IMR-90 (cell line): ENCODE measurements around the gene ST8SIA6. TPM values are rescaled to one million over a fixed set of nuclear protein-coding genes. Genes with fewer than 3 reads are reported as not detected.

Source experiments
- ATAC-seq: fragments of 200-7000 bp; cut with Tn5 transposase; 2 replicates; pipeline ENCODE4 v1.9.1; 2020; ENCODE audit warnings: low read depth, mild to moderate bottlenecking, moderate library complexity
- BruUV-seq: library from RNA; stranded (reverse); fragments of 400-500 nt; replicated peaks from 2 replicates; lab custom pipeline; 2021; lab: Mats Ljungman, UMichigan
- CTCF ChIA-PET: fragments of 300-600 bp; formaldehyde crosslinking; extraction: SDS; loops from one replicate; lab custom pipeline; 2021; ENCODE audit warnings: antibody characterized with exemption; lab: Yijun Ruan, JAX
- POLR2A ChIA-PET: fragments of 300-600 bp; sonication (Branson Sonifier 250); formaldehyde crosslinking; loops from one replicate; lab custom pipeline; 2022; ENCODE audit warnings: antibody characterized with exemption; ENCODE audit not compliant: unreplicated experiment; lab: Charles Lee
- DNase-seq: peaks from one replicate; pipeline ENCODE4 v3.0.0; 2013
- H2AFZ ChIP-seq: replicated peaks from 2 replicates; pipeline ENCODE3; 2013; ENCODE audit warnings: low read length, mild to moderate bottlenecking; ENCODE audit not compliant: poor library complexity
- H2AK5ac ChIP-seq: 2 replicates; pipeline ENCODE4 v1.6.1; 2013; ENCODE audit warnings: low read depth, low read length, inconsistent platforms
- H2AK9ac ChIP-seq: replicated peaks from 2 replicates; pipeline ENCODE3; 2013; ENCODE audit warnings: mild to moderate bottlenecking, low read depth, low read length, moderate library complexity; ENCODE audit not compliant: poor library complexity
- H2BK120ac ChIP-seq: 2 replicates; pipeline ENCODE4 v1.6.1; 2013; ENCODE audit warnings: low read depth, low read length, inconsistent platforms
- H2BK15ac ChIP-seq: 3 replicates; pipeline ENCODE4 v1.6.1; 2013; ENCODE audit warnings: low read depth, low read length, inconsistent platforms
- H2BK20ac ChIP-seq: 2 replicates; pipeline ENCODE4 v1.6.1; 2013; ENCODE audit warnings: low read depth, mild to moderate bottlenecking, inconsistent platforms, low read length, moderate library complexity
- H2BK5ac ChIP-seq: 2 replicates; pipeline ENCODE4 v1.6.1; 2013; ENCODE audit warnings: mild to moderate bottlenecking, low read depth, low read length, inconsistent platforms; ENCODE audit not compliant: poor library complexity, severe bottlenecking
- H3K14ac ChIP-seq: replicated peaks from 2 replicates; pipeline ENCODE4 v1.6.1; 2013; ENCODE audit warnings: low read depth, low read length, inconsistent platforms
- H3K18ac ChIP-seq: 2 replicates; pipeline ENCODE4 v1.6.1; 2013; ENCODE audit warnings: low read depth, low read length, control low read depth
- H3K23ac ChIP-seq: 2 replicates; pipeline ENCODE4 v1.6.1; 2013; ENCODE audit warnings: low read depth, low read length, inconsistent platforms
- H3K27ac ChIP-seq: 2 replicates; pipeline ENCODE4 v1.5.1; 2013; ENCODE audit warnings: mild to moderate bottlenecking, control low read depth, low read length; ENCODE audit not compliant: insufficient read depth
- H3K27me3 ChIP-seq: 2 replicates; pipeline ENCODE4 v1.6.1; 2013; ENCODE audit warnings: low read length; ENCODE audit not compliant: control insufficient read depth, insufficient read depth
- H3K36me3 ChIP-seq: 2 replicates; pipeline ENCODE4 v1.6.1; 2013; ENCODE audit warnings: low read length, mixed read lengths; ENCODE audit not compliant: control insufficient read depth, insufficient read depth
- H3K4ac ChIP-seq: 2 replicates; pipeline ENCODE4 v1.6.1; 2013; ENCODE audit warnings: low read depth, low read length, inconsistent platforms
- H3K4me1 ChIP-seq: 2 replicates; pipeline ENCODE4 v1.6.1; 2013; ENCODE audit warnings: low read length, mixed read lengths; ENCODE audit not compliant: control insufficient read depth, insufficient read depth
- H3K4me2 ChIP-seq: 2 replicates; pipeline ENCODE4 v1.6.1; 2013; ENCODE audit warnings: low read depth, mild to moderate bottlenecking, control low read depth, low read length, moderate library complexity
- H3K4me3 ChIP-seq: 2 replicates; pipeline ENCODE4 v1.5.1; 2013; ENCODE audit warnings: low read depth, mild to moderate bottlenecking, control low read depth, low read length, moderate library complexity; ENCODE audit not compliant: insufficient read depth
- H3K56ac ChIP-seq: 2 replicates; pipeline ENCODE4 v1.6.1; 2013; ENCODE audit warnings: low read length, inconsistent platforms; ENCODE audit not compliant: insufficient read depth; ENCODE audit errors: extremely low read depth
- H3K79me1 ChIP-seq, 2 experiments: 2 replicates each; pipeline ENCODE4 v1.6.1; 2013; ENCODE audit warnings: low read length in 2 of 2, inconsistent platforms in 1 of 2, low read depth in 1 of 2
- H3K9ac ChIP-seq: 2 replicates; pipeline ENCODE4 v1.6.1; 2013; ENCODE audit warnings: low read depth, low read length, control low read depth
- H3K9me1 ChIP-seq: 2 replicates; pipeline ENCODE4 v1.6.1; 2013; ENCODE audit warnings: low read length, inconsistent platforms; ENCODE audit not compliant: insufficient read depth
- H3K9me3 ChIP-seq: 2 replicates; pipeline ENCODE4 v1.6.1; 2013; ENCODE audit warnings: low read length; ENCODE audit not compliant: control insufficient read depth, insufficient read depth
- H4K20me1 ChIP-seq: 2 replicates; pipeline ENCODE4 v1.6.1; 2013; ENCODE audit warnings: low read length, inconsistent platforms; ENCODE audit not compliant: insufficient read depth
- H4K5ac ChIP-seq: 2 replicates; pipeline ENCODE4 v1.6.1; 2013; ENCODE audit warnings: mild to moderate bottlenecking, low read depth, low read length, control low read depth
- H4K8ac ChIP-seq, 2 experiments: 2 replicates each; pipeline ENCODE4 v1.6.1; 2013; ENCODE audit warnings: low read depth in 2 of 2, low read length in 2 of 2, control low read depth in 1 of 2, inconsistent platforms in 1 of 2
- H4K91ac ChIP-seq: 2 replicates; pipeline ENCODE4 v1.6.1; 2013; ENCODE audit warnings: low read depth, low read length, inconsistent platforms; ENCODE audit not compliant: insufficient read depth
- ELK1 ChIP-seq: fragments of 150-350 bp; IDR thresholded peaks from 2 replicates; pipeline ENCODE4 v1.6.1; 2016; ENCODE audit warnings: low read depth, mild to moderate bottlenecking, low read length, moderate library complexity, borderline replicate concordance
- MAFK ChIP-seq: IDR thresholded peaks from 2 replicates; pipeline ENCODE4 v1.6.1; 2012; ENCODE audit warnings: low read depth, low read length, improper control_type of control experiment
- RAD21 ChIP-seq: IDR thresholded peaks from 2 replicates; pipeline ENCODE4 v1.6.1; 2012; ENCODE audit warnings: low read length, improper control_type of control experiment
- RCOR1 ChIP-seq: IDR thresholded peaks from 2 replicates; pipeline ENCODE4 v1.6.1; 2012; ENCODE audit warnings: mild to moderate bottlenecking, low read length, improper control_type of control experiment; ENCODE audit not compliant: insufficient replicate concordance
- WGBS, 2 experiments: methylation state at CpG; one replicate each; pipeline versions ENCODE4 v1.1.5 to v1.1.7; 2013; ENCODE audit warnings: missing lambda C conversion rate in 2 of 2; ENCODE audit not compliant: insufficient read length in 1 of 2; ENCODE audit errors: extremely low coverage in 2 of 2; 5-methylcytosine and 5-hydroxymethylcytosine counted together
- dilution Hi-C: fragments of 300-500 bp; cut with HindIII; formaldehyde crosslinking; loops from one replicate; pipeline ENCODE4 v1.14.3; 2018; ENCODE audit warnings: low sequenced_read_pairs; ENCODE audit not compliant: unreplicated experiment
- in situ Hi-C: fragments of 300-500 bp; cut with MboI; formaldehyde crosslinking; loops from 3 replicates; pipeline ENCODE4 v1.14.3; 2019; ENCODE audit warnings: low sequenced_read_pairs, inconsistent platforms, mixed read lengths
- intact Hi-C: fragments of 100-400 bp; cut with micrococcal nuclease; formaldehyde crosslinking; loops from 2 replicates; pipeline ENCODE4 v1.10.0; 2022
- polyA plus RNA-seq, 3 experiments: library from polyadenylated mRNA; depleted of rRNA; stranded (reverse); fragments of >200 nt; gene quantifications; 2 replicates each; pipeline ENCODE4 v1.2.3, GENCODE V29; 2012; ENCODE audit warnings: low replicate concordance in 1 of 3
- total RNA-seq: library from RNA; depleted of rRNA; stranded (reverse); fragments of >200 nt; gene quantifications from 2 replicates; pipeline ENCODE4 v1.2.3, GENCODE V29; 2012

ST8SIA6 gene
- total and polyA plus RNA-seq, 2 of the 4 experiments (the other 2 are of a cell fraction), result 0.10 to 0.18 TPM

GRCh38 chr10:17357781-17358180 is 96.6 kb downstream of the ST8SIA6 start:
- no peaks in the 10 kb centered on the region for H3K36me3 ChIP-seq
- no peak overlapping the region for H3K9ac ChIP-seq
- H3K27ac ChIP-seq, result no peak overlapping the region
- H2BK20ac ChIP-seq, result no peak overlapping the region
- H3K18ac ChIP-seq, result no peak overlapping the region
- H2AFZ ChIP-seq, result no peak overlapping the region
- ChIA-PET CTCF (no interaction called here), POLR2A (no interaction called here)
- peaks cover 8% of the 10 kb centered on the region for H3K27me3 ChIP-seq
- no peak overlapping the region for H2BK15ac ChIP-seq
- no peaks in the 10 kb centered on the region for H3K9me3 ChIP-seq
- BruUV-seq, result no TSS peak
- H3K4ac ChIP-seq, result no peak overlapping the region
- no CpG with 5 or more reads among the region's 2 CpGs for whole genome bisulfite sequencing, 2 experiments
- no peak overlapping the region for H3K56ac ChIP-seq
- H2BK5ac ChIP-seq, result no peak overlapping the region
- no peak overlapping the region for H4K8ac ChIP-seq
- no peak overlapping the region for H2AK5ac ChIP-seq
- in situ Hi-C loops, result no loop called here
- H4K20me1 ChIP-seq, result no peaks in the 10 kb centered on the region
- dilution Hi-C loops, result no loop called here
- H3K4me3 ChIP-seq, result no peak overlapping the region
- intact Hi-C loops, result no loop called here
- no peak overlapping the region for H4K91ac ChIP-seq
- no peak overlapping the region for H3K23ac ChIP-seq
- TF ChIP-seq RAD21, result no peak
- no peak for TF ChIP-seq ELK1
- no peak for TF ChIP-seq MAFK
- TF ChIP-seq RCOR1, result no peak
- H2BK120ac ChIP-seq, result no peak overlapping the region
- DNase-seq (no peak), ATAC-seq (no peak)
- H2AK9ac ChIP-seq, result no peak overlapping the region
- no peak overlapping the region for H3K14ac ChIP-seq
- H3K4me1 ChIP-seq, result no peaks in the 10 kb centered on the region
- no peaks in the 10 kb centered on the region for H3K9me1 ChIP-seq
- no peak overlapping the region for H3K4me2 ChIP-seq
- no peaks in the 10 kb centered on the region for H3K79me1 ChIP-seq
- no peak overlapping the region for H4K5ac ChIP-seq
